ENCODE data around the gene DPH3. TPM values are rescaled to one million over a fixed set of nuclear protein-coding genes. Genes with fewer than 3 reads are reported as not detected.

DPH3 gene
- polyA plus RNA-seq, 1 donor (not counting 4 experiments of a cell fraction or from before 2014, with no cell fraction given): 36.7 TPM

- H3K9ac ChIP-seq (ENCODE audit: control insufficient read depth, extremely low read depth, insufficient read depth, low read length): no peak overlapping the region
- TF ChIP-seq, protein P1, sequence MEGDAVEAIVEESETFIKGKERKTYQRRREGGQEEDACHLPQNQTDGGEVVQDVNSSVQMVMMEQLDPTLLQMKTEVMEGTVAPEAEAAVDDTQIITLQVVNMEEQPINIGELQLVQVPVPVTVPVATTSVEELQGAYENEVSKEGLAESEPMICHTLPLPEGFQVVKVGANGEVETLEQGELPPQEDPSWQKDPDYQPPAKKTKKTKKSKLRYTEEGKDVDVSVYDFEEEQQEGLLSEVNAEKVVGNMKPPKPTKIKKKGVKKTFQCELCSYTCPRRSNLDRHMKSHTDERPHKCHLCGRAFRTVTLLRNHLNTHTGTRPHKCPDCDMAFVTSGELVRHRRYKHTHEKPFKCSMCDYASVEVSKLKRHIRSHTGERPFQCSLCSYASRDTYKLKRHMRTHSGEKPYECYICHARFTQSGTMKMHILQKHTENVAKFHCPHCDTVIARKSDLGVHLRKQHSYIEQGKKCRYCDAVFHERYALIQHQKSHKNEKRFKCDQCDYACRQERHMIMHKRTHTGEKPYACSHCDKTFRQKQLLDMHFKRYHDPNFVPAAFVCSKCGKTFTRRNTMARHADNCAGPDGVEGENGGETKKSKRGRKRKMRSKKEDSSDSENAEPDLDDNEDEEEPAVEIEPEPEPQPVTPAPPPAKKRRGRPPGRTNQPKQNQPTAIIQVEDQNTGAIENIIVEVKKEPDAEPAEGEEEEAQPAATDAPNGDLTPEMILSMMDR (optimal IDR thresholded peaks at IDR 0.05 in 1 of 3, IDR thresholded peaks at IDR 0.05 in 1 of 3, conservative IDR thresholded peaks at IDR 0.05 in 1 of 3; ENCODE audit: extremely low read depth in 1 of 3, insufficient read depth in 2 of 3, low read length in 3 of 3): no peak
- no peak for TF ChIP-seq EZH2 (IDR thresholded peaks at IDR 0.05; ENCODE audit: low read length)
- H3K79me2 ChIP-seq (ENCODE audit: control insufficient read depth, insufficient read depth, low read length): no peaks in the 10 kb centered on the region
- no peaks in the 10 kb centered on the region for H4K20me1 ChIP-seq (ENCODE audit: control insufficient read depth, extremely low read depth, insufficient read depth, low read length)
- H3K27me3 ChIP-seq (ENCODE audit: control insufficient read depth, extremely low read depth, insufficient read depth, low read length): no peaks in the 10 kb centered on the region
- H3K27ac ChIP-seq (ENCODE audit: control insufficient read depth, insufficient read depth, low read length): no peak overlapping the region
- H3K4me1 ChIP-seq (ENCODE audit: control insufficient read depth, extremely low read depth, insufficient read depth, low read length): peaks cover 5% of the 10 kb centered on the region
- no peak overlapping the region for H3K4me3 ChIP-seq (ENCODE audit: control insufficient read depth in 2 of 3, extremely low read depth in 1 of 3, insufficient read depth in 2 of 3, low read depth in 1 of 3, low read length in 3 of 3)
- no peak overlapping the region for H2AFZ ChIP-seq (ENCODE audit: control insufficient read depth, low read length)
- FAIRE-seq (no peak), DNase-seq (ENCODE audit: low read depth, low spot score) (no peak)
- H3K9me1 ChIP-seq (ENCODE audit: control insufficient read depth, extremely low read depth, insufficient read depth, low read length): no peaks in the 10 kb centered on the region
- H3K9me3 ChIP-seq (ENCODE audit: control insufficient read depth, low read depth, low read length): no peaks in the 10 kb centered on the region
- no peaks in the 10 kb centered on the region for H3K36me3 ChIP-seq (ENCODE audit: control insufficient read depth in 2 of 2, extremely low read depth in 1 of 2, insufficient read depth in 2 of 2, low read length in 2 of 2)
- H3K4me2 ChIP-seq (ENCODE audit: control insufficient read depth, extremely low read depth, insufficient read depth, low read depth, low read length): no peak overlapping the region
- dilution Hi-C loops (cut with MboI; ENCODE audit: extremely low pct_ligation_motif_present, low sequenced_read_pairs): no loop called here
These were observed 24.3 kb downstream of the DPH3 start for GRCh38 chr3:16240229-16241023.

GRCh38 chr3:16239780-16240179 lies 25.0 kb downstream of the DPH3 start:
- H3K9ac ChIP-seq (ENCODE audit: control insufficient read depth, extremely low read depth, insufficient read depth, low read length): no peak overlapping the region
- no peaks in the 10 kb centered on the region for H3K9me3 ChIP-seq (ENCODE audit: control insufficient read depth, low read depth, low read length)
- H2AFZ ChIP-seq (ENCODE audit: control insufficient read depth, low read length): no peak overlapping the region
- no peaks in the 10 kb centered on the region for H3K79me2 ChIP-seq (ENCODE audit: control insufficient read depth, insufficient read depth, low read length)
- H4K20me1 ChIP-seq (ENCODE audit: control insufficient read depth, extremely low read depth, insufficient read depth, low read length): no peaks in the 10 kb centered on the region
- H3K27me3 ChIP-seq (ENCODE audit: control insufficient read depth, extremely low read depth, insufficient read depth, low read length): no peaks in the 10 kb centered on the region
- dilution Hi-C loops (cut with MboI; ENCODE audit: extremely low pct_ligation_motif_present, low sequenced_read_pairs): no loop called here
- H3K36me3 ChIP-seq (ENCODE audit: control insufficient read depth in 2 of 2, extremely low read depth in 1 of 2, insufficient read depth in 2 of 2, low read length in 2 of 2): no peaks in the 10 kb centered on the region
- no peak overlapping the region for H3K4me3 ChIP-seq (ENCODE audit: control insufficient read depth in 2 of 3, extremely low read depth in 1 of 3, insufficient read depth in 2 of 3, low read depth in 1 of 3, low read length in 3 of 3)
- TF ChIP-seq EZH2 (IDR thresholded peaks at IDR 0.05; ENCODE audit: low read length): no peak
- TF ChIP-seq, protein P1 (optimal IDR thresholded peaks at IDR 0.05 in 1 of 3, IDR thresholded peaks at IDR 0.05 in 1 of 3, conservative IDR thresholded peaks at IDR 0.05 in 1 of 3; ENCODE audit: extremely low read depth in 1 of 3, insufficient read depth in 2 of 3, low read length in 3 of 3): no peak
- no peak for FAIRE-seq
- no peaks in the 10 kb centered on the region for H3K9me1 ChIP-seq (ENCODE audit: control insufficient read depth, extremely low read depth, insufficient read depth, low read length)
- H3K27ac ChIP-seq (ENCODE audit: control insufficient read depth, insufficient read depth, low read length): no peak overlapping the region
- H3K4me1 ChIP-seq (ENCODE audit: control insufficient read depth, extremely low read depth, insufficient read depth, low read length): peaks cover 5% of the 10 kb centered on the region
- DNase-seq (ENCODE audit: low read depth, low spot score): no peak
- no peak overlapping the region for H3K4me2 ChIP-seq (ENCODE audit: control insufficient read depth, extremely low read depth, insufficient read depth, low read depth, low read length)
